ENCODE results near the gene PLCB3. TPM values are rescaled to one million over a fixed set of nuclear protein-coding genes. Genes with fewer than 3 reads are reported as not detected.
A peak's percentile ranks its signal among the peaks of the same experiment; 100 is the strongest.

Gene PLCB3
- total RNA-seq, 1 experiment from 2014 or later = 80.2 TPM

GRCh38 chr11:64219354-64219684 lies 32.0 kb upstream of the PLCB3 start:
- Mint-ChIP-seq H3K27me3 (ENCODE audit: low read depth) (no peaks in the 10 kb centered on the region; the same call in 1 of the 2 replicates), H3K36me3 (ENCODE audit: insufficient read depth in 1 of 3, low read depth in 3 of 3) (peaks cover 3 to 48% (median 26%) of the 10 kb centered on the region in 3 experiments), H3K9me3 (no peaks in the 10 kb centered on the region), H3K4me1 (peaks cover 3 to 4% of the 10 kb centered on the region in 2 experiments; a peak in 2 of 4 replicates), H3K4me3 (no peak overlapping the region), H3K27ac (no peak overlapping the region)
- no peak overlapping the region for H3T11ph ChIP-seq (ENCODE audit: low read length)
- H4K5ac ChIP-seq (ENCODE audit: insufficient read length, low read depth, low read length) = no peak overlapping the region
- no peak for TF ChIP-seq CTCF (conservative IDR thresholded peaks at IDR 0.05)
- H4K8ac ChIP-seq (replicated peaks; ENCODE audit: insufficient read length, low read depth, low read length) = no peak overlapping the region
- no peak overlapping the region for H2BK120ac ChIP-seq (ENCODE audit: low read depth, low read length, poor library complexity, severe bottlenecking)
- no CpG with 5 or more reads among the region's 7 CpGs for WGBS (ENCODE audit: extremely low coverage, insufficient read length, low lambda C conversion rate)
- no peak overlapping the region for H2BK20ac ChIP-seq (ENCODE audit: low read depth, low read length, poor library complexity, severe bottlenecking)
- no peak overlapping the region for H3K9ac ChIP-seq (ENCODE audit: extremely low read depth, insufficient read length, low read length)
- H3K79me2 ChIP-seq (ENCODE audit: insufficient read depth, low read length) = no peaks in the 10 kb centered on the region
- no peak overlapping the region for H3K14ac ChIP-seq (ENCODE audit: insufficient read depth, low read length)
- no peak for DNase-seq
- H2AK5ac ChIP-seq (ENCODE audit: insufficient read length, low read length) = no peak overlapping the region
- no peaks in the 10 kb centered on the region for H4K20me1 ChIP-seq (ENCODE audit: control insufficient read depth, insufficient read depth, insufficient read length)
- no peaks in the 10 kb centered on the region for H3K79me1 ChIP-seq (ENCODE audit: insufficient read depth, low read depth, low read length, poor library complexity, severe bottlenecking)
- H3K4me2 ChIP-seq (ENCODE audit: insufficient read depth, insufficient read length, low read length) = no peak overlapping the region
- no peak overlapping the region for H2BK15ac ChIP-seq (ENCODE audit: low read depth, low read length)
- no peaks in the 10 kb centered on the region for H3K27me3 ChIP-seq (ENCODE audit: insufficient read depth, low read length)
- H3K23ac ChIP-seq (ENCODE audit: insufficient read length, low read depth, low read length) = no peak overlapping the region
- no peaks in the 10 kb centered on the region for H3K23me2 ChIP-seq (ENCODE audit: insufficient read length, low read depth, low read length, poor library complexity, severe bottlenecking)
- H2BK12ac ChIP-seq (ENCODE audit: insufficient read length, low read depth, low read length) = no peak overlapping the region
- peak overlapping the region; percentile 32 for H4K91ac ChIP-seq (ENCODE audit: insufficient read length, low read depth, low read length)
- no peaks in the 10 kb centered on the region for H3K9me3 ChIP-seq (ENCODE audit: control insufficient read depth, low read depth, low read length)
- H3K56ac ChIP-seq (ENCODE audit: insufficient read length, low read depth, low read length) = no peak overlapping the region
- H3K4ac ChIP-seq (ENCODE audit: low read depth, low read length) = no peak overlapping the region
- no peak overlapping the region for H3K27ac ChIP-seq (ENCODE audit: insufficient read length, low read depth, low read length)
- H2BK5ac ChIP-seq (ENCODE audit: insufficient read length, low read length) = no peak overlapping the region
- H3K4me1 ChIP-seq (ENCODE audit: insufficient read depth, low read length) = no peaks in the 10 kb centered on the region
- no peak overlapping the region for H2AFZ ChIP-seq (ENCODE audit: low read length)
- H3K18ac ChIP-seq (ENCODE audit: insufficient read length, low read depth, low read length) = no peak overlapping the region

All from H9 (cell line).